ENCODE results near the gene CD36.

DNA sequence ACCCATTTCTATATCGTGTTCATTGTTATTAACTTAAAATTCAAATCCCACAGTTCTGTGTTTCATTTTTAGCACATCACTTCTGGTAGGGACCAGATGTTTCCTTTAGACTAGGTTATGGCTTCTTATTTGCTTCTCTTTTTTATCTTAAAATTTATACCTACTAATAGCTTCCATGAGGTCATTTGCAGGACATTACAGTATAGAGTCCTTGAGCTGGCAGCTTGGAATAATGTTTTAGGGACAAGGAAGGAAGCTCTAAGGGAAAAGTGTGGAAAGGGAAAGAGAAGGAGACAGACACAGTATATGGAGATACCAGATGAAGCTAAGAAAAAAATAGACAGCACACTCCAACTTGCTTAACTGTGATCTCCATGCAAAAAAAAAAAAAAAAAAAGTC, 48.8 kb upstream of the CD36 start:
- TF ChIP-seq, protein P1, sequence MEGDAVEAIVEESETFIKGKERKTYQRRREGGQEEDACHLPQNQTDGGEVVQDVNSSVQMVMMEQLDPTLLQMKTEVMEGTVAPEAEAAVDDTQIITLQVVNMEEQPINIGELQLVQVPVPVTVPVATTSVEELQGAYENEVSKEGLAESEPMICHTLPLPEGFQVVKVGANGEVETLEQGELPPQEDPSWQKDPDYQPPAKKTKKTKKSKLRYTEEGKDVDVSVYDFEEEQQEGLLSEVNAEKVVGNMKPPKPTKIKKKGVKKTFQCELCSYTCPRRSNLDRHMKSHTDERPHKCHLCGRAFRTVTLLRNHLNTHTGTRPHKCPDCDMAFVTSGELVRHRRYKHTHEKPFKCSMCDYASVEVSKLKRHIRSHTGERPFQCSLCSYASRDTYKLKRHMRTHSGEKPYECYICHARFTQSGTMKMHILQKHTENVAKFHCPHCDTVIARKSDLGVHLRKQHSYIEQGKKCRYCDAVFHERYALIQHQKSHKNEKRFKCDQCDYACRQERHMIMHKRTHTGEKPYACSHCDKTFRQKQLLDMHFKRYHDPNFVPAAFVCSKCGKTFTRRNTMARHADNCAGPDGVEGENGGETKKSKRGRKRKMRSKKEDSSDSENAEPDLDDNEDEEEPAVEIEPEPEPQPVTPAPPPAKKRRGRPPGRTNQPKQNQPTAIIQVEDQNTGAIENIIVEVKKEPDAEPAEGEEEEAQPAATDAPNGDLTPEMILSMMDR (IDR thresholded peaks at IDR 0.05; ENCODE audit: insufficient read depth, low read depth, low read length) = no peak
- TF ChIP-seq EZH2 (IDR thresholded peaks at IDR 0.05; ENCODE audit: insufficient read depth, low read length) = no peak

Measured in astrocyte (in vitro differentiated cells and primary cell).